K562 (cell line): ENCODE measurements around the gene NDUFA13. TPM values are rescaled to one million over a fixed set of nuclear protein-coding genes. Genes with fewer than 3 reads are reported as not detected.
A peak's percentile ranks its signal among the peaks of the same experiment; 100 is the strongest.

Source experiments
- ARID3B ChIP-seq: fragments of 250-450 bp; sonication (Bioruptor Pico); IDR thresholded peaks from 2 replicates; pipeline ENCODE4 v1.4.0; 2020; ENCODE audit warnings: borderline replicate concordance
- ATF7 ChIP-seq: fragments of 450-650 bp; IDR thresholded peaks from 2 replicates; pipeline ENCODE4 v1.7.1; 2014; ENCODE audit warnings: mild to moderate bottlenecking, moderate library complexity
- BDP1 ChIP-seq: IDR thresholded peaks from 3 replicates; pipeline ENCODE4 v1.6.1; 2011; ENCODE audit not compliant: insufficient read length, insufficient read depth
- CBFA2T2 ChIP-seq: fragments of 450-650 bp; conservative IDR thresholded peaks from 2 replicates; pipeline ENCODE4 v1.6.1; 2017; ENCODE audit warnings: mild to moderate bottlenecking
- DEAF1 ChIP-seq: fragments of 450-650 bp; formaldehyde crosslinking; IDR thresholded peaks from 2 replicates; pipeline ENCODE4 v1.4.0; 2020; ENCODE audit warnings: mild to moderate bottlenecking, moderate library complexity
- FOXK2 ChIP-seq, 2 experiments: fragments of 450-650 bp; IDR thresholded peaks in 1 of 2; conservative IDR thresholded peaks in 1 of 2; 2 replicates each; pipeline ENCODE4 v1.6.1; 2016; ENCODE audit warnings: low read depth in 2 of 2, mild to moderate bottlenecking in 1 of 2
- GABPB1 ChIP-seq: sonication (generic); formaldehyde crosslinking; IDR thresholded peaks from 2 replicates; pipeline ENCODE4 v1.8.0; 2022; ENCODE audit warnings: mild to moderate bottlenecking, missing genetic modification reagents
- HMBOX1 ChIP-seq: sonication (generic); IDR thresholded peaks from 2 replicates; pipeline ENCODE4 v1.6.1; 2016
- JUN ChIP-seq, 2 experiments: sonication (generic) in 1 of 2; formaldehyde crosslinking in 1 of 2; IDR thresholded peaks; 2 replicates each; pipeline versions ENCODE4 v1.6.1 to v1.8.0; 2012 to 2022; ENCODE audit warnings: borderline replicate concordance in 2 of 2, mild to moderate bottlenecking in 2 of 2, improper control_type of control experiment in 1 of 2, low read depth in 1 of 2, low read length in 1 of 2, missing genetic modification reagents in 1 of 2
- PML ChIP-seq: IDR thresholded peaks from 2 replicates; pipeline ENCODE4 v1.6.1; 2012; ENCODE audit warnings: low read length, inconsistent platforms
- TCF15 ChIP-seq: fragments of 250-450 bp; sonication (Bioruptor Pico); IDR thresholded peaks from 2 replicates; pipeline ENCODE4 v1.8.0; 2022; ENCODE audit warnings: moderate library complexity, mild to moderate bottlenecking, inconsistent platforms
- TFAM ChIP-seq: fragments of 250-450 bp; sonication (Bioruptor Pico); conservative IDR thresholded peaks from 2 replicates; pipeline ENCODE4 v1.5.0; 2021; ENCODE audit warnings: mild to moderate bottlenecking, moderate library complexity
- TOE1 ChIP-seq, 2 experiments: fragments of 450-650 bp in 1 of 2; sonication (generic) in 1 of 2; formaldehyde crosslinking in 1 of 2; IDR thresholded peaks; 2 replicates each; pipeline versions ENCODE4 v1.7.1 to v1.8.0; 2016 to 2022; ENCODE audit warnings: borderline replicate concordance in 2 of 2, mild to moderate bottlenecking in 2 of 2, antibody characterized with exemption in 1 of 2, inconsistent platforms in 1 of 2, low read depth in 1 of 2, missing genetic modification reagents in 1 of 2, moderate library complexity in 1 of 2
- ZBTB26 ChIP-seq: fragments of 450-650 bp; formaldehyde crosslinking; IDR thresholded peaks from 2 replicates; pipeline ENCODE4 v1.4.0; 2022; ENCODE audit warnings: missing genetic modification characterization
- ZHX1 ChIP-seq: fragments of 150-350 bp; conservative IDR thresholded peaks from 2 replicates; pipeline ENCODE4 v1.6.1; 2014; ENCODE audit warnings: low read length
- ZNF384 ChIP-seq: IDR thresholded peaks from 2 replicates; pipeline ENCODE4 v1.6.1; 2012; ENCODE audit warnings: low read depth, low read length, improper control_type of control experiment
- ZNF696 ChIP-seq: fragments of 250-450 bp; sonication (Bioruptor Pico); conservative IDR thresholded peaks from 2 replicates; pipeline ENCODE4 v1.4.0; 2020; ENCODE audit warnings: mild to moderate bottlenecking, moderate library complexity
- polyA plus RNA-seq, 8 experiments: library from polyadenylated mRNA; depleted of rRNA in 4 of 8; stranded (reverse) in 5 of 8; unstranded in 3 of 8; fragments of >200 nt; fragmentation: Nextera tagmentation in 2 of 8; fragmentation: Illumina TruSeq in 1 of 8; extraction: Ambion mirVana in 2 of 8; extraction: Trizol in 1 of 8; gene quantifications; 2 replicates each; pipeline versions ENCODE4 v1.2.1 to v1.2.3, GENCODE V29; 2011 to 2014; ENCODE audit warnings: inconsistent platforms in 1 of 8, missing spikeins in 1 of 8
- total RNA-seq, 7 experiments: library from RNA; depleted of rRNA in 6 of 7; stranded (reverse); fragments of >200 nt in 6 of 7; fragmentation: Illumina TruSeq in 2 of 7; extraction: Trizol in 2 of 7; gene quantifications; 2 replicates each; pipeline versions ENCODE4 v1.2.1 to v1.2.3, GENCODE V29; 2011 to 2021; ENCODE audit warnings: low replicate concordance in 1 of 7

NDUFA13 gene
- total and polyA plus RNA-seq, 9 of the 15 experiments (the other 6 are each of a cell fraction or from before 2014, with no cell fraction given), result 146 to 596 (median 429) TPM

- TF ChIP-seq TFAM (CRISPR knock-in tag), result no peak
- no peak for TF ChIP-seq JUN (IDR thresholded peaks at IDR 0.05; ENCODE audit: borderline replicate concordance, low read depth, low read length)
- TF ChIP-seq JUN (CRISPR knock-in tag; IDR thresholded peaks at IDR 0.05; ENCODE audit: borderline replicate concordance), result peak; percentile 62
- TF ChIP-seq ZNF696, result no peak
- TF ChIP-seq ZBTB26 (CRISPR knock-in tag), result no peak
- TF ChIP-seq ZHX1, result no peak
- no peak for TF ChIP-seq CBFA2T2
- TF ChIP-seq BDP1, result no peak
- 0 out of 2 replicates have a peak, but pooled peaks have one; percentile 28 for TF ChIP-seq GABPB1 (CRISPR knock-in tag)
- peak; percentile 61 for TF ChIP-seq HMBOX1
- TF ChIP-seq TOE1 (IDR thresholded peaks at IDR 0.05; ENCODE audit: borderline replicate concordance), result no peak
- 0 out of 2 replicates have a peak, but pooled peaks have one; percentile 9 for TF ChIP-seq TOE1 (CRISPR knock-in tag; IDR thresholded peaks at IDR 0.05; ENCODE audit: borderline replicate concordance, low read depth)
- peak; percentile 75 for TF ChIP-seq DEAF1
- TF ChIP-seq ATF7, result peak; percentile 27; the same call in 1 of the 2 replicates
- TF ChIP-seq PML, result no peak
- no peak for TF ChIP-seq FOXK2 (conservative IDR thresholded peaks at IDR 0.05 in 1 of 2, IDR thresholded peaks at IDR 0.05 in 1 of 2; ENCODE audit: low read depth in 2 of 2)
- TF ChIP-seq TCF15 (CRISPR knock-in tag), result no peak
- peak; percentile 70 for TF ChIP-seq ZNF384
- TF ChIP-seq ARID3B, result no peak
Observed at GRCh38 chr19:19490214-19490968, 25.6 kb upstream of the NDUFA13 start (continued).
